CD4-positive, alpha-beta T cell treated with Interleukin-6 at 100 ng/mL for 8 hours (primary cell): Measurements from ENCODE around the gene MUC20.
"Not testable (repeated sequence)": the region's sequence is repeated elsewhere in the genome, so short reads cannot be mapped to it uniquely, and the experiment has no call there.

ENCODE experiments used
- DNase-seq: peaks from one replicate; pipeline ENCODE4 v3.0.0-alpha.2; 2020; ENCODE audit warnings: mixed read lengths, low spot score

The MUC20 gene

DNA sequence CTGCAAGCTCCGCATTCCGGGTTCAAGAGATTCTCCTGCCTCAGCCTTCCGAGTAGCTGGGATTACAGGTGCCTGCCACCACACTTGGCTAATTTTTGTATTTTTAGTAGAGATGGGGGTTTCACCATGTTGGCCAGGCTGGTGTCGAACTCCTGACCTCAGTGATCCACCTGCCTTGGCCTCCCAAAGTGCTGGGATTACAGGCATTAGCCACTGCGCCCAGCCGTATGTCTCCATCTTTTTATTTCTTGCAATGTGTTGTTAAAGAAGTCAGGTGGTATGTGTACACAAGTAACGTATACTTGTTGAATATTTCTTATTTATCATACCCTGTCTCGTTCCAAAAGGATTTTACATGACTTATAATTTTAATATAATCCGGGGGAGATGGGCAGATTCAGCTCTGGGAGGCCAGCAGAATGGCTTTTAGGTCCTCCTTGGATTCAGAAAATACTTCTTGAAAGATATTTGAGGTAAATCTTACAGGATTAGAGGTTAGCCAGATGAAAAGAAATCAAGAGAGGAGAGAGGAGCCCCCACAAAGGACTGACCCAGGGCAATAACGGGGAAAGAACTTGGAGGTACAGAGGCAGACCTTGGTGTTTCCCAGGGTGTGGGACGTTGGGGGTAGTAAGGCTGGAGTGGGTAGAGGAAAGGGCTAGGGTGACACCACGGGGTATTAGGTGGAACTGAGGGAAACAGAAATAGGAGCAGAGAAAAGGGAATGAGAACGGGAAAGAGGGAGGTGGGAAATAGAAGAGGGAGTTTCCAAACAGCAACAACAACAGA lies 27.2 kb upstream of the MUC20 start:
- no peak for DNase-seq

DNA sequence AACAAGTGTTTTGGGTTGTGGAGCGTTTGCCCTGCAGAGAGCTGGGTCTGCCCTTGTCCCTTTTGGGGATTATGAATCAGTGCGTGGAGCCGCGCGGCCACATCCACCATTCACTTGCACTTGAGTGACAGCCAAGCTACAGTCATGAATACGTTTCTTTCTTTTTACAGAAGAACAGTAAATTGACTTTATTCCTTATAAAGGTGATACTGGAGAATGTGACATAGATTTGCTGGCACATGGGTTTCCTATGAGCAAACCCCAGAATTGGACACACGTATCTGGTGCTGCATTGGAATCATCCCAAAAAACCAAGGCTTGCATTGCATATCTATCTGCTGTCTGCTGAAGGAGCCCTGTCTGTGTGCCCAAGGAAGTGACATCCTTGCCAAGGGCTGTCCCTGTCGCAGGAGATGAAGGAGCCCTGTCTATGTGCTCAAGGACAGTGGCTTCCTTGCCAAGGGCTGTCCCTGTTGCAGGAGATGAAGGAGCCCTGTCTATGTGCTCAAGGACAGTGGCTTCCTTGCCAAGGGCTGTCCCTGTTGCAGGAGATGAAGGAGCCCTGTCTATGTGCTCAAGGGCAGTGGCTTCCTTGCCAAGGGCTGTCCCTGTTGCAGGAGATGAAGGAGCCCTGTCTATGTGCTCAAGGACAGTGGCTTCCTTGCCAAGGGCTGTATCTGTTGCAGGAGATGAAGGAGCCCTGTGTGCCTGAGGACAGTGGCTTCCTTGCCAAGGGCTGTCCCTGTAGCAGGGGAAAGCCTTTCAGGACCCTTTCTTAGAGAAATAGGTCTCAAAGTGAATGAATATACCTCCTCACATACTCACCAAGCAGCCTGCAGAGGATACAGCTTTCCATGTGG lies 26.3 kb upstream of the MUC20 start:
- not testable (repeated sequence) for DNase-seq

DNA sequence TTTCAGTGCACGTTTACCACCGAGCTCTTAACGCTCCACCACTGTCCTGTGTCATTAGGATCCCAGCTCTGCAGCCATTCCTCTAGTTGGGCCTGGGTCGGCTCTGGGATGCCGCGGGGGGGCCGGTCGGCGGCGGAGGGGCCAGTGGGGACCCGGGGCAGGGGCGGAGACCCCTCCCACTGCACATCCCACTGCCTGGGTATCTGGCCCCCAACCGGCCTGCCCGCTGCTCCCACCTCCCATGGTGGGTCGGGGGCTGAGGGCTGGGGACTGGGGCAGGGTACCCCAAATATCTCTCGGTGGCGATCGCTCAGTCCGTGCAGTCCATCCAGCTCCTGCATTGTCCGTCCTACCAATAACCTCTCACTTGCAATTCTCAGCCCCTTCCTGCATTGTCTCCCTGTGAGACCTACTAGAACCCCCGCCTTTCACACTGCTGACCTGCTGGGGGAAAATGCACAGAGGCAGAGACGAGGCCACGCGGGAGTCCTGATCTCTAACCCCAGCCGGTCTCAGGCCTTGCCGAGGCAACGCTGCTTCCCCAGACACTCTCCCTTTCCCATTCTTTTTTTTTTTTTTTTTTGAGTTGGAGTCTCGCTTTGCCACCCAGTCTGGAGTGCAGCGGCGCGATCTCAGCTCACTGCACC lies 24.0 kb upstream of the MUC20 start:
- no peak for DNase-seq

DNA sequence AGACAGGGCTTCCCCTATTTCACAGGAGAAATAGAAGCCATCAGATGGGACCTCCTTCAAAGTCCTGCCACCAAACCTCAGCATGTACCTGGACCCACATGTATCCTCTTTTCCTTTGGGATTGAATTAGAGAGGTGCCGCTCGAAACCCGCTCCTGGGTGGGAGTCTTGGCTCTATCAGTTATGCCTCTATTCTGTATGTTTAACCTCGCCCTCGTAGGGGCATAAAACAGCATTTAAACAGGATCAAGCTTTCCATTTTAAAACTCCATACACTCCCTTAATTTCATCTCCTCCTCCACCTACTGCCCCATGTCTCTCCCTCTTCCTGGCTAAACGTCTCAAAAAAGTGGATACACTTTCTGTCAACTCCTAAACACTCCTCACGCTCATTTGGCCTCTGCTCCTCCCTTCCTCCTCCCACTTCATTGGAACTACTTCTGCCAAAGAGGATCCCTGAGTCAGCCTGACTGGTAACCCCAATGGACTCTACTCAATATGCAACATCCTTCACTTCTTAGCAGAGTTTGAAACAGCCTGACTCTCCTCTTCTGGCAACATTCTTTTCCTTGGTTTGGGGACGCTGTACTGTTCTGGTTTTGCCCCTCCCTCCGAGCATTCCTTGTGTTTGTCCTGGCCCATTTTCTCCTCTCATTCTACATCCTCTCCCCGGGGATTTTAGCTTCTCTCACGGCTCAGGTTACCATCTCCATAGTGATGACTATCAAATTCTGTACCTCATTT lies 23.0 kb upstream of the MUC20 start:
- DNase-seq, result no peak

DNA sequence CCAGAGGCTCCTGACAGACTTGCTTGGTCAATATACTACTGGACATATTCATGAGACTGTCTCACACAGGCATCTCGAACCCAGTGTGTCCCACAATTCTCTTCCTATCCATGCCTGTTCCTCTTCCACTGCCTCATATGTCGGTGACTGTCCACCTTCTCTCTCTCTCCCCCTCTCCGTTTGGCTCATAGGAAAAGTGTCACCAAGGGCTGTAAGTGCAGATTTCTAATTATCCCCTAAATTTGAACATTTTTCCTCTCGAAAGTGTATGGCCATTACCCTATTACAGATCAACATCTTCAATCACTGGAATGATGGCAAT lies 22.5 kb upstream of the MUC20 start:
- no peak for DNase-seq

DNA sequence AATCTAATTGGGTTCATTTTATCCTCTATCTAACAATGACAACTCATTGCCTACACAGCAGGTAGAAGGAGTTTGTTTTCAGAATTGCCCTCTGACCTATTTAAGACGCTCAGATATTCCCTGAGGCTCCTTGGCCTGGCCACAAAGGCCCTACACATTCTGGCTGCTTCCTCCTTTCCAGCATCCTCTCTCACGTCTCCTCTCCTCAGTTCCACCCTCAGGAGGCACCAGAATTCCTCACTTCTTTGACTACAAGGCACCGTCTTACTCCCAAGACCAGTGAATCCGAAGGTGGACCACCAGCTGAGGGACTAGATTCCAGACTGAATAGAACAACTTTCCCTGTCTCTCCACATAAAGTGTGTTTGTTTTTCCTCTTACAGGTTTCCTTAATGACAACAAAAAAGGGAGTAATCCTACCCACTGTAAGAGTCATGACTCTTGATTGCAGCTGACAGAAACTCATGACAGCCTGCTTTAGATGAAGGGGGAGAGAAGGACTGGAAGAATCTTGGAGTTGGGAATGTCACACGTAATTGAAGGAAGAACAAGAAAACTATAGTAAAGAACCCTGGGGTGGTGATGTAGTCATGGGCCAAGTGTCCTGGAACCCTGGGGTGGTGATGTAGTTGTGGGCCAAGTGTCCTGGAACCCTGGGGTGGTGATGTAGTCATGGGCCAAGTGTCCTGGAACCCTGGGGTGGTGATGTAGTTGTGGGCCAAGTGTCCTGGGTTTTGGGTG lies 22.0 kb upstream of the MUC20 start:
- DNase-seq, result no peak

DNA sequence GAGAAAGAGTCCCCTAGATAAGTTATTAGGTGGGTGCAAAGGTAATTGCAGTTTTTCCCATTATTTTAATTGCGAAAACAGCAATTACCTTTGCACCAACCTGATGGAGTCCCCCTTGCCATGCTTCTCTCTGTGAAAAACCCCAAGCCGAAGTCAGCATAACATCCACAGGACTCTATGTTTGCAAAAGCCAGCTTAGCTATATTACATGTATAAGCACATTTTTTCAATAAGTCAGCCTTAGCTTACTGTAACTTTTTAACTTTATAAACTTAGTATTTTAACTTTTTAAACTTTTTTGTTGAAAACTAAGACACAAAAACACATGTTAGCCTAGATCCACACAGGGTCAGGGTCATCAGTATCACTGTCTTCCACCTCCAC lies 21.4 kb upstream of the MUC20 start:
- no peak for DNase-seq

DNA sequence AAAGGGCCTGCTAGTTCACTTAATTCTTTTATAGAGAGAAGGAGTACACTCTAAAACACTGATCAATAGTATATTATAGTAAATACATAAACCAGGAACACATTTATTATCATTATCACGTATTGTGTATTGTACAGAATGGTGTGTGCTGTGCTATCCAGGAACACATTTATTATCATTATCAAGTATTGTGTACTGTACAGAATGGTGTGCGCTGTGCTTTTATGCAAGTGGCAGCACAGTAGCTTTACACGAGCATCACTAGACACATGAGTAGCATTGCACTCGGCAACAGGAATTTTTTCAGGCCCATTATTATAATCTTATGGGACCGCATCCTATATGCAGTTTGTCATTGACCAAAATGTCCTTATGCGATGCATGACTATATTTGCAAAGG lies 20.9 kb upstream of the MUC20 start:
- no peak for DNase-seq

DNA sequence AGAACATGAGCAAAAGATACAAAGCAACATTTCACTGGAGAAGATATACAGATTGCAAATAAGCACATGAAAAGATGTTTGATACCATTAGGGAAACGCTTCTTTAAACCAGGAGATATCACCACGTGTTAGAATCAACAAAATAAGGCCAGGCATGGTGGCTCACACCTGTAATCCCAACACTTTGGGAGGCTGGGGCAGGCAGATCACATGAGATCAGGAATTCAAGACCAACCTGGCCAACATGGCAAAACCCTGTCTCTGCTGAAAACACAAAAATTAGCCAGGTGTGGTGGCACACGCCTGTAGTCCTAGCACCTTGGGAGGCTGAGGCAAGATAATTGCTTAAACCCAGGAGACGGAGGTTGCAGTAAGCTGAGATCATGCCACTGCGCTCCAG lies 20.5 kb upstream of the MUC20 start:
- DNase-seq, result no peak

DNA sequence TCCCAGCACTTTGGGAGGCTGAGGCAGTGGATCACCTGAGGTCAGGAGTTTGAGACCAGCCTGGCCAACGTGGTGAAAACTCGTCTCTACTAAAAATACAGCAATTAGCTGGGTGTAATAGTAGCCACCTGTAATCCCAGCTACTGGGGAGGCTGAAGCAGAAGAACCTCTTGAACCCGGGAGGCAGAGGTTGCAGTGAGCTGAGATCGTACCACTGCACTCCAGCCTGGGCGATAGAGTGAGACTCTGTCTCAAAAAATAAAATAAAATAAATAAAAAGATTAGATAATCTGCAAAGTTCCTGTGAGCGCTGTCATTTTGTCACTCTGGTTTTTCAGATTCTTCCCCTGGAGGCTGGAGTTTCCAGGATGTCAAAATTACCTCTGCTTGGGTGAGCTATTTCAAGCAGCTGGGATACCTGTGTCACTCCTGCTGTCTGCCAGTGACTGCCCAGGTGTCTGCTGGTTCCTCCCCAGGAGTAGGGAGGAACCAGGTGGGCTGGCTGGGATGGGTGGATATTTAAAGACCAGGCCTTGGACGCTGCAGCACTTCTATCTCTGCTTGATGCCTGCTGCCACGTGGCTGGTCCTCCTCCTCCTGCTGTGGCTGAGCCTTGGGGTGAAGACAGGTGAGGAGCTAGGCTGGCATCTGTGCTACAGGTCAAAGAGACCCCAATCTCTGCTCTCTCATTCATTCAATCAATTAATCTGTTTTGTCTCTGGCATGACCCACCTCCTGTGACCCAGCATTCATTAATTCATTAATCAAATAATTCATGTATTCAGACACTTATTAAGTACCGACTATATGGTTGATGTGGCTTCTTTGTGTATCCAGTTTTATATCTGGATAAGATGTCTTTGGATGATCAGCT lies 19.5 kb upstream of the MUC20 start:
- DNase-seq, result no peak

DNA sequence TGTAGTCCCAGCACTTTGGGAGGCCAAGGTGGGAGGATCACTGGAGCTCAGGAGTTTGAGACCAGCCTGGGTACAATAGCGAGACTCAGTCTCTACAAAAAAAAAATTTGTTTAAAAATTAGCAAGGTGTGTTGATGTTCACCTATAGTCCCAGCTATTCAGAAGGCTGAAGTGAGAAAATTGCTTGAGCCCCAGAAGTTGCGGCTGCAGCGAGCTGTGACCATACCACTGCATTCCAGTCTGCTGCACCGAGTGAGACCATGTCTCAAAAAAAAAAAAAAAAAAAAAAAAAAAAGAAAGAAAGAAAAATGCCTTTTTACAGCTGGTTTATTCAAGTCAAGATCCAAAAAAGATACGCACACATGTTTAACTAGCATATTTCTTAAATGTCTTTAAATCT lies 17.0 kb upstream of the MUC20 start:
- no peak for DNase-seq

DNA sequence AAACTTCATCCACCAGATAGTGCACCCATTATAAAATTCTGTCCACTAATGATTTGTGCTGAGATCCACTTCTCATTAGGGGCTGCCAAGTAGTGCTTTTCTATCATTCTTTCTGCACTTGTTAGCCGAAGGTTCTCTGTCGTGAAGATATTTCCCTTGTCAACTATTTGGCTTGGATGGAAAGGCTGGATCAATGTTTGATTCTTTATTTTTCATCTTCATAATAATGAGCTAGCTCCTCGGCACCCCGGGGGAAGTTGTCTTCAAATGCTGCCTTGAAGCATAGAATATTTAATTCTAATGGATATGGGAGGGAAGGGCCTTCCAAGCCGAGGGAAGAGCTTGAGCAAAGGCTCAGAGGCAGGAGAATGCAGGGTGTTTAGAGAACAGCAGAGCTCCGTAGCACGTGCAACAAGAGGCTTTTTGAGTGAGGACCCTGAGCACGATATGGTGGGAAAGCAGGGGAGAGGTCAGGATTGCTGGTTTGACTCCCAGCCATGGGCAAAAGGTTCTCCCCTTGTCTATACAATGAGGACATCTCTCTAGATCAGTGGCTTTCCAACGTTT lies 16.3 kb upstream of the MUC20 start:
- no peak for DNase-seq

DNA sequence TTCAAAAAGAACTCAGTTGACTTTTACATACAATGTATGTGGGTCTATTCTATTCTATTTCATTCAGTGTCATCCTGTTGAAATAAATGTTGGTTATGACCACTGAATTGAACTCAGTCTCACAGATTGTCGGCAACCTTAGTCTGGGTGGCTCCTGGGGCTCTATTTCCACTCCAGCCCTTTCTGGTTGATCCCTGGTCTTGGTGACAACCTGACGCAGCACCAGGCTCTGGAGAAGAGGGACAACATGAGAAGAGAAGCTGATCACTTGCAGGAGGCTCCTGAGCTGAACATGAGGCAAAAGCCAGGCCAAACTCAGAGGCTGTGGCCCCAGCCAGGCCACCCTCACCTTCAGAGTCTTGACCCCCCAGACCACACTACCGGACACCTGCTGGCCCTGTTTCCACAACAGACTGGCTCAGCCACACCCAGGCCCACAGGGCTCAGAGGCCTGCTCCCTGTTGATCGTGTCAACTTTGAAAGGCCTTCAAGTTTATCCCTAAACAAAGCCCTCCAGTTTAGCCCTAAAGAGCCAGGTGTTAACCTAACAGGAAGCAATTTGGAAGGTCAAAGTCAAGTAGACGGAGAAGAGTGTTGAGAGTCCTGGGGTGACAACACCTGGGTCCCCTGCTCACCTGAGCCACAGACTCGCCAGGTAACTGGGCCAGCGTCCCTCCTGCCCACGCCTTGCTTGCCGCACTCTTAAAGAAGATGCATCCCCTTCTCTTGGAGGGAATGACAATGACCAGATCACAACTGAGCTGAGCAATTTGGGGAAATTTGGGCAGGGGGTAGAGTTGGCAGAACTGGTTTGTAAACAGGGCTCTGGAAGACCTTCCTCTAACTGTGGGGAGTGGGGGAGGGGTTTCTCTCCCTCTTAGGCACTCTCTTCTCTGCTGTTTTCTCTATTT lies 15.4 kb upstream of the MUC20 start:
- no peak for DNase-seq

DNA sequence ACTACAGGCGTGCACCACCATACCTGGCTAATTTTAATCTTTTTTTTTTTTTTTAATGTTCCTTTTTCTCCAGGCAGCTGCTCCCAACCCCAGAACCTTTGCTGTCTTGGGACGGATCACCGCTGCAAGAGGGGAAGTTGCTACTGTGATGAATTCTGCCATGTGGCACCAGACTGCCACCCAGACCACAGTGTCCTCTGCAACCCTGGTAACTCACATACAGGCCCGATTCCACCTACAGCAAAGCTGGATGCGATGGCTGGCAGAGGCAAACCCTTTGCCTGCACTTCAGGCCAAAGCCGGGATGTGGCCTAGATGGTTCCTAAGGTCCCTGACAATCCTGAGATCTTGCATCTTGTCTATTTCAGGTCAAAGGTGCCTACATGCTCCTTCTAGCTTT lies 12.7 kb upstream of the MUC20 start:
- no peak for DNase-seq

DNA sequence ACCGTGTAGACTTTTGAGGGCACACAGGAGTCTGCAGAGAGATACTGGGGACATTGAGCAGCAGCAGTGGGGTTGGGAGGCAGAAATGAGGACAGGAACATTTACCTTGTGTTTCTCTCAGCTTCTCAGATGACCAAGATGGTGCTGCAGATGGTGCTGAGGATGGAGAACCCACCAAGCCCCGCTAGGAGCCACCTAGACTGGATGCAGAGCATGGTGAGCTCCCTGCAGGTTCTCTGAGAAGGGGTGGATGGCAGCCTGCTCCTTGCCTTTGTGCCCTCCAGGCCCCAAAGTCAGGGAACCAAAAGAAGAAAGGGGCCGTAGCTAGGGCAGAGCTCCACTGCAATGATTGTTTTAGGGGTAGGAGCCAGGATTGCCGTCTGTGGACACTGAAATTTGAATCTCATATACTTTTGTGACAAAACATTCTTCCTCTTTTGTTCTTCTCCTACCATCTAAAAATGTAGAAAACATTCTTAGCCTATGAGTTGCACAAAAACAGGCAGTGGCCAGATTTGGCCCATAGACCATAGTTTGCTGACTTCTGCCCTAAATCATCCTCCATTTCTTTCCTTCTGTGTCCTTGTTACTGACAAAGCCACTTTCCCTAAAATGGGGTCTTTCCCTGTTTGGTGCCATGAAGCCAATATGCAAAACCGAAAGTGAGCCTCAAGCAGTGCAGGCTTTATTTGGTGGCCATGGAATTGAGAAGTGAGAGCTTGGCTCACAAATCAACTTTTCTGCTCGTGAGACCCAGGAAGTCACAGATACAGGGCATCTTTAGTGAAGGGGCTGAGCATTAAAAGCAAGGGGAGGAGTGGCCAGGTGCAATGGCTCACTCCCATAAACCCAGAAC lies 11.9 kb upstream of the MUC20 start:
- DNase-seq, result no peak

DNA sequence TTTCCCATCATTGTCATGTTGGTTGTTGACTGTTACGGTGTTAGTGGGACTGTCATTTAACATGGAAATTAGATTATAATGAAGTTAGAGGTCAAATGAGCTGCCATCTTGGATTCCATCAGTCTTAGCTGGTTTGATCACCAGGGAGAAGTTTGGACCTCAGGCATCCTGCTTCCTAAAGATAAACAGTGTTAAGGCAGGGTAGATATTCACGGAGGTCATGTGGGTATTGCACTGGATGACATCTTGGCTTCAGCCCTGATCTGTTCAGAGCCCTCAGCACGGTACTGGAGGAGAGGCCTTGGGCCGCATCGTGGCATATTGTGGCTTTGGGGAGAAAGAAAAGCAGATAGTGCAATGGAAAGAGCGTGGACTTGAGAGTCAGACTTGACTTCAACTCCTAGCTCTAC lies 11.1 kb upstream of the MUC20 start:
- DNase-seq, result no peak

DNA sequence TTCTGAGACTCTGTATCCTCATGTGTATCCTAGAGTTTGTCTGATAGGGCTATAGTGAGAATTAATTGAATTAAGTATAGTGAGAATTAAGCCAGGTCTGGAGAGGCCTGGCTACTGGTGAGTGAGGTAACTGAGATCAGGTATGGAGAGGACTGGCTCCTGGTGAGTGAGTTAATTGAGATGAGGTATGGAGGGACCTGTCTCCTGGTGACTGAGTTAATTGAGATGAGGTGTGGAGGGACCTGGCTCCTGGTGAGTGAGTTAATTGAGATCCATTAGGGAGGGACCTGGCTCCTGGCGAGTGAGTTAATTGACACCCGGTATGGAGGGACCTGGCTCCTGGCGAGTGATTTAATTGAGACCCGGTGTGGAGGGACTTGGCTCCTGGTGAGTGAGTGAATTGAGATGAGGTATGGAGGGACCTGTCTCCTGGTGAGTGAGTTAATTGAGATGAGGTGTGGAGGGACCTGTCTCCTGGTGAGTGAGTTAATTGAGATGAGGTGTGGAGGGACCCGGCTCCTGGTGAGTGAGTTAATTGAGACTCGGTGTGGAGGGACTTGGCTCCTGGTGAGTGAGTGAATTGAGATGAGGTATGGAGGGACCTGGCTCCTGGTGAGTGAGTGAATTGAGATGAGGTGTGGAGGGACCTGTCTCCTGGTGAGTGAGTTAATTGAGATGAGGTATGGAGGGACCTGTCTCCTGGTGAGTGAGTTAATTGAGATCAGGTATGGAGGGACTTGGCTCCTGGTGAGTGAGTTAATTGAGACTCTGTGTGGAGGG lies 10.5 kb upstream of the MUC20 start:
- not testable (repeated sequence) for DNase-seq
